NCI-H2107 treated with DMSO at 0.1 percent for 48 hours (cell line): Measurements from ENCODE around the gene GABARAP.

Experiments
- DNase-seq: peaks from one replicate; lab custom pipeline; 2025; ENCODE audit not compliant: unreplicated experiment; lab: John Stamatoyannopoulos, UW

The GABARAP gene

GRCh38 chr17:7208754-7209460 lies 33.3 kb downstream of the GABARAP start:
- no peak for DNase-seq

- DNase-seq = no peak
These were observed 34.1 kb downstream of the GABARAP start for GRCh38 chr17:7208027-7208571.

- DNase-seq = no peak
These were observed 34.9 kb downstream of the GABARAP start for GRCh38 chr17:7207120-7208001.

- DNase-seq = no peak
These were observed 36.7 kb downstream of the GABARAP start for GRCh38 chr17:7205561-7205960.

GRCh38 chr17:7204828-7205461 lies 37.3 kb downstream of the GABARAP start:
- DNase-seq = peak; percentile 33

GRCh38 chr17:7204336-7204735 lies 37.9 kb downstream of the GABARAP start:
- DNase-seq = no peak

- no peak for DNase-seq
These were observed 38.9 kb downstream of the GABARAP start for GRCh38 chr17:7203391-7203790.

- no peak for DNase-seq
These were observed 45.4 kb downstream of the GABARAP start for GRCh38 chr17:7196651-7197401.

- no peak for DNase-seq
These were observed 46.3 kb downstream of the GABARAP start for GRCh38 chr17:7195971-7196370.

- no peak for DNase-seq
These were observed 49.8 kb downstream of the GABARAP start for GRCh38 chr17:7192271-7192937.

- no peak for DNase-seq
These were observed 50.5 kb downstream of the GABARAP start for GRCh38 chr17:7191571-7192270.

GRCh38 chr17:7191069-7191468 lies 51.2 kb downstream of the GABARAP start:
- no peak for DNase-seq

- DNase-seq = no peak
These were observed 51.9 kb downstream of the GABARAP start for GRCh38 chr17:7190276-7190917.
